ENCODE measurements around the gene CSHL1. TPM values are rescaled to one million over a fixed set of nuclear protein-coding genes. Genes with fewer than 3 reads are reported as not detected.

CSHL1 gene
- polyA plus RNA-seq, 2 of the 4 experiments (the other 2 are of a cell fraction), result not detected

DNA sequence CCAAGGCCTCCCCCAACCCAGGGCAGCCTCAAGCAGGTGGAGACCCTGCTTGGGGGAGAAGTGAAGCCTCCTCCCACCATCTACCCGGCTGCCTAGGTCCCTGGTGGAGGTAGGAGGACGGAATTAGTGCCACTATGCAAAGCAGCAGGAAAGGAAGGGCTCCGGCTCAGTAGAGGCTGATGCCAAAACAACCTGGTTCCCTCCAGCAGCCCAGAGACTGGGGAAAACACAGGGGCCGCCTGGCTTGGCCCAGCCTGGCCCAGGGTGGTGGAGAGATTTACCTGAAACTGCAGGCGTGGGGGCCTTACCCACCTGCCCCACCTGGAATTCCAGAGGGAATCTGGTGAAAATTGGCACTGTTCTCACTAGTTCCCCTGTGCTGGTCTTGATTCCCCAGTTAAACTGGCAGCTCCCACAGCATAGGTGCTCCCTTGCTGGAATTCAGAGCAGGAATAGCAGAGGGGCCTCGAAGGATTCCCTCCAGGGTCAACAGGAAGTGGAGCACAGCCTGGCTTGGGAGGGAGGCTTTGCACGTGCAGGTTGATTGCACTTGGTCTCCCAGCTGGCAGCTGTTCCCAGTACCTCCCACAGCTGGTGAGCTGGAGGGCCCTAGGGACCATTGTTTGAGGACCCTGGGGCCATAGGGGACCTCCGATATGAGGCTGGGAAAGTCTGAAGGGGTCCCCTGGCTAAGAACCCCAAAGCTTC lies 16.6 kb upstream of the CSHL1 start:
- ChIA-PET CTCF (interaction anchor here (0.5 to 9.0 kb wide), 14 partner anchors 9 to 1272 kb away, joined by 3 to 132 read pairs (median 7); partner anchors contain the start of genes CSHL1 and GH1), POLR2A (no interaction called here)
- no peaks in the 10 kb centered on the region for H3K4me1 ChIP-seq
- no peak for TF ChIP-seq NR3C1 (IDR thresholded peaks at IDR 0.05)
- TF ChIP-seq RFX5 (IDR thresholded peaks at IDR 0.05), result no peak
- no peak for TF ChIP-seq RNF2 (IDR thresholded peaks at IDR 0.05; ENCODE audit: borderline replicate concordance, low read depth)
- TF ChIP-seq MAZ (IDR thresholded peaks at IDR 0.05; ENCODE audit: borderline replicate concordance, low read depth, low read length), result no peak
- TF ChIP-seq, protein P1, sequence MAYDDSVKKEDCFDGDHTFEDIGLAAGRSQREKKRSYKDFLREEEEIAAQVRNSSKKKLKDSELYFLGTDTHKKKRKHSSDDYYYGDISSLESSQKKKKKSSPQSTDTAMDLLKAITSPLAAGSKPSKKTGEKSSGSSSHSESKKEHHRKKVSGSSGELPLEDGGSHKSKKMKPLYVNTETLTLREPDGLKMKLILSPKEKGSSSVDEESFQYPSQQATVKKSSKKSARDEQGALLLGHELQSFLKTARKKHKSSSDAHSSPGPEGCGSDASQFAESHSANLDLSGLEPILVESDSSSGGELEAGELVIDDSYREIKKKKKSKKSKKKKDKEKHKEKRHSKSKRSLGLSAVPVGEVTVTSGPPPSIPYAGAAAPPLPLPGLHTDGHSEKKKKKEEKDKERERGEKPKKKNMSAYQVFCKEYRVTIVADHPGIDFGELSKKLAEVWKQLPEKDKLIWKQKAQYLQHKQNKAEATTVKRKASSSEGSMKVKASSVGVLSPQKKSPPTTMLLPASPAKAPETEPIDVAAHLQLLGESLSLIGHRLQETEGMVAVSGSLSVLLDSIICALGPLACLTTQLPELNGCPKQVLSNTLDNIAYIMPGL (CRISPR knock-in tag; IDR thresholded peaks at IDR 0.05; ENCODE audit: borderline replicate concordance), result no peak
- TF ChIP-seq, protein P2, sequence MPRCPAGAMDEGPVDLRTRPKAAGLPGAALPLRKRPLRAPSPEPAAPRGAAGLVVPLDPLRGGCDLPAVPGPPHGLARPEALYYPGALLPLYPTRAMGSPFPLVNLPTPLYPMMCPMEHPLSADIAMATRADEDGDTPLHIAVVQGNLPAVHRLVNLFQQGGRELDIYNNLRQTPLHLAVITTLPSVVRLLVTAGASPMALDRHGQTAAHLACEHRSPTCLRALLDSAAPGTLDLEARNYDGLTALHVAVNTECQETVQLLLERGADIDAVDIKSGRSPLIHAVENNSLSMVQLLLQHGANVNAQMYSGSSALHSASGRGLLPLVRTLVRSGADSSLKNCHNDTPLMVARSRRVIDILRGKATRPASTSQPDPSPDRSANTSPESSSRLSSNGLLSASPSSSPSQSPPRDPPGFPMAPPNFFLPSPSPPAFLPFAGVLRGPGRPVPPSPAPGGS (IDR thresholded peaks at IDR 0.05), result no peak
- no peak for TF ChIP-seq GATA3 (IDR thresholded peaks at IDR 0.05; ENCODE audit: borderline replicate concordance)
- no peak for TF ChIP-seq EHF (CRISPR knock-in tag; IDR thresholded peaks at IDR 0.05)
- TF ChIP-seq, protein P3, sequence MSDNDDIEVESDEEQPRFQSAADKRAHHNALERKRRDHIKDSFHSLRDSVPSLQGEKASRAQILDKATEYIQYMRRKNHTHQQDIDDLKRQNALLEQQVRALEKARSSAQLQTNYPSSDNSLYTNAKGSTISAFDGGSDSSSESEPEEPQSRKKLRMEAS (IDR thresholded peaks at IDR 0.05), result no peak
- TF ChIP-seq PHF8 (IDR thresholded peaks at IDR 0.05; ENCODE audit: borderline replicate concordance, low read depth), result no peak
- TF ChIP-seq ZSCAN20 (CRISPR knock-in tag; IDR thresholded peaks at IDR 0.05), result no peak
- TF ChIP-seq RAD21 (conservative IDR thresholded peaks at IDR 0.05 in 1 of 2, IDR thresholded peaks at IDR 0.05 in 1 of 2), result no peak
- TF ChIP-seq RARB (CRISPR knock-in tag; IDR thresholded peaks at IDR 0.05), result no peak
- no peak for TF ChIP-seq JUNB (IDR thresholded peaks at IDR 0.05)
- TF ChIP-seq, protein P4, sequence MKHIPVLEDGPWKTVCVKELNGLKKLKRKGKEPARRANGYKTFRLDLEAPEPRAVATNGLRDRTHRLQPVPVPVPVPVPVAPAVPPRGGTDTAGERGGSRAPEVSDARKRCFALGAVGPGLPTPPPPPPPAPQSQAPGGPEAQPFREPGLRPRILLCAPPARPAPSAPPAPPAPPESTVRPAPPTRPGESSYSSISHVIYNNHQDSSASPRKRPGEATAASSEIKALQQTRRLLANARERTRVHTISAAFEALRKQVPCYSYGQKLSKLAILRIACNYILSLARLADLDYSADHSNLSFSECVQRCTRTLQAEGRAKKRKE (CRISPR knock-in tag; IDR thresholded peaks at IDR 0.05; ENCODE audit: low read depth), result no peak
- no peak for TF ChIP-seq KDM1A (IDR thresholded peaks at IDR 0.05; ENCODE audit: low read depth)
- no peak for TF ChIP-seq ZNF302 (CRISPR knock-in tag; IDR thresholded peaks at IDR 0.05)
- no peak overlapping the region for H3K4me3 ChIP-seq
- no peaks in the 10 kb centered on the region for H3K9me3 ChIP-seq
- ATAC-seq, result no peak
- H3K4me2 ChIP-seq, result no peak overlapping the region
- DNase-seq (ENCODE audit: low read depth in 1 of 2, low spot score in 1 of 2), result no peak
- FAIRE-seq, result no peak
- 54% methylated on average over 8 of the region's 8 CpGs for WGBS (ENCODE audit: missing lambda C conversion rate)
- no peak overlapping the region for H3K27ac ChIP-seq

DNA sequence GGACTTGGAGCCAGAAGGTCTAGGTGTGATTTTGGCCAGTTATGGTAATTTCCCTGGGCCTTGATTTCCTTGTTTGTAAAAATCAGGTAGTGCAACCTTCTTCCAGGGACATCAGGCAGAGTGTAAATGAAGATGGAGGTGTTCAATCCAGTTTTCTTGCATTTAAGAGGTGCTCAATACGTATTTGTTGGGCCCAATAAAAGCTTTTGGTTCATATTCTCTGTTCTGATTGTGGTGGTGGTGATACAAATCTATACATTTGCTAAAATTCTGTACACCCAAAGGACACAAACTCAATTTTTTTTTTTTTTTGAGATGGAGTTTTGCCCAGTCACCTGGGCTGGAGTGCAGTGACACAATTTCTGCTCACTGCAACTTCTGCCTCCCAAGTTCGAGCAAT lies 15.1 kb upstream of the CSHL1 start:
- H3K4me3 ChIP-seq, result no peak overlapping the region
- FAIRE-seq (no peak), ATAC-seq (no peak), DNase-seq (ENCODE audit: low read depth in 1 of 2, low spot score in 1 of 2) (no peak)
- no peaks in the 10 kb centered on the region for H3K4me1 ChIP-seq
- no peak overlapping the region for H3K27ac ChIP-seq
- WGBS (ENCODE audit: missing lambda C conversion rate), result 64% methylated on average over 2 of the region's 2 CpGs
- H3K4me2 ChIP-seq, result no peak overlapping the region
- ChIA-PET CTCF (interaction anchor here (1.6 to 16.7 kb wide), 5 partner anchors 14 to 206 kb away, joined by 6 to 187 read pairs (median 12); partner anchors contain the start of gene ERN1), POLR2A (no interaction called here)
- TF ChIP-seq NPAS2 (CRISPR knock-in tag; IDR thresholded peaks at IDR 0.05; ENCODE audit: borderline replicate concordance) (no peak), HOXA7 (CRISPR knock-in tag; IDR thresholded peaks at IDR 0.05) (no peak), FOSL2 (IDR thresholded peaks at IDR 0.05) (no peak), FOSL2 (CRISPR knock-in tag; IDR thresholded peaks at IDR 0.05) (no peak), BHLHE40 (IDR thresholded peaks at IDR 0.05; ENCODE audit: low read depth, low read length) (no peak), ZSCAN20 (CRISPR knock-in tag; IDR thresholded peaks at IDR 0.05) (no peak), EHMT2 (IDR thresholded peaks at IDR 0.05; ENCODE audit: low read depth) (no peak), RNF2 (IDR thresholded peaks at IDR 0.05; ENCODE audit: borderline replicate concordance, low read depth) (no peak), TP53 (CRISPR knock-in tag; IDR thresholded peaks at IDR 0.05) (no peak), TFCP2L1 (CRISPR knock-in tag; IDR thresholded peaks at IDR 0.05) (no peak), NFE2L2 (conservative IDR thresholded peaks at IDR 0.05; ENCODE audit: low read length) (no peak), KDM1A (IDR thresholded peaks at IDR 0.05; ENCODE audit: low read depth) (no peak), ESRRA (IDR thresholded peaks at IDR 0.05; ENCODE audit: borderline replicate concordance, low read length) (no peak), PHF8 (IDR thresholded peaks at IDR 0.05; ENCODE audit: borderline replicate concordance, low read depth) (no peak)
- TF ChIP-seq, protein P4 (CRISPR knock-in tag; IDR thresholded peaks at IDR 0.05; ENCODE audit: low read depth), result no peak
- H3K9me3 ChIP-seq, result no peaks in the 10 kb centered on the region

All from A549 (cell line).